ENCODE measurements around the gene PGBD2. TPM values are rescaled to one million over a fixed set of nuclear protein-coding genes. Genes with fewer than 3 reads are reported as not detected.

The PGBD2 gene
- total and polyA plus RNA-seq, 9 of the 15 experiments (the other 6 are each of a cell fraction or from before 2014, with no cell fraction given): 11.9 to 21.8 (median 14.7) TPM

DNA sequence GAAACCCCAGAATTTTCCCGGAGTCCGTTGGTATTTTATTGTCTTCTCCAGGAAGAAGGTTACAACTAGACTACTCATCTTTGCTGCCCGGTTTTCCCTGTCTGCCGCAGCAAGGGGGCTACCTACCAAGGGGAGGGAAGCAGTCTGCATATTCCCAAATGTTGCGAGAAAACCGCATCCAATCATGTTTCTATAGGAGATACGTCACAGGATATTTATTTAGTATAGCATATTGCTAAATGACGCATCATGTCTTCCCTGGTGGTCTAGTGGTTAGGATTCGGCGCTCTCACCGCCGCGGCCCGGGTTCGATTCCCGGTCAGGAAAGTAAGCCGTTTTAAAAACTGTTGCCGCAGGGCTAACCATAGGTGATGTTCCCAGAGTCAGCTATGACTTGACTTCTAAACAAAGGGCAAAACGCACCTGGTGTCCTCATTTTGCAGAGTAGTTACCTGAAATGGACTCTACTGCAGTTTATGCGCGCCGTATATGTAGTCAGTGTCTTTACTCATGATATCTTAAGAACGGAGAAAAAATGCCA lies 32.0 kb upstream of the PGBD2 start (continued):
- TF ChIP-seq POLR2AphosphoS5 (IDR thresholded peaks at IDR 0.05; ENCODE audit: control insufficient read depth, insufficient read depth, low read depth, low read length): no peak
- TF ChIP-seq GATAD2B (IDR thresholded peaks at IDR 0.05; ENCODE audit: borderline replicate concordance): peak; percentile 83
- TF ChIP-seq MTF1 (CRISPR knock-in tag; IDR thresholded peaks at IDR 0.05; ENCODE audit: borderline replicate concordance): no peak
- no peak for TF ChIP-seq DDX20 (tag; IDR thresholded peaks at IDR 0.05; ENCODE audit: low read depth)
- TF ChIP-seq FOXK2 (conservative IDR thresholded peaks at IDR 0.05 in 1 of 2, IDR thresholded peaks at IDR 0.05 in 1 of 2; ENCODE audit: low read depth in 2 of 2): peak; percentile 47 to 86
- no peak for TF ChIP-seq MBD1 (CRISPR knock-in tag; IDR thresholded peaks at IDR 0.05)
- TF ChIP-seq CBFA2T3 (IDR thresholded peaks at IDR 0.05): peak; percentile 17; the same call in 1 of the 2 replicates
- no peak for TF ChIP-seq NEUROD1 (IDR thresholded peaks at IDR 0.05; ENCODE audit: borderline replicate concordance, low read depth, low read length, partially characterized antibody)
- TF ChIP-seq ZSCAN32 (CRISPR knock-in tag; IDR thresholded peaks at IDR 0.05): no peak
- no peak for TF ChIP-seq ESRRB (CRISPR knock-in tag; IDR thresholded peaks at IDR 0.05; ENCODE audit: borderline replicate concordance)
- TF ChIP-seq LARP7 (IDR thresholded peaks at IDR 0.05): no peak
- TF ChIP-seq MAX (CRISPR knock-in tag; IDR thresholded peaks at IDR 0.05): no peak
- no peak for TF ChIP-seq ZZZ3 (IDR thresholded peaks at IDR 0.05)
- peak; percentile 5; the same call in 1 of the 2 replicates for TF ChIP-seq EP400 (IDR thresholded peaks at IDR 0.05)
- peak; percentile 84 for TF ChIP-seq JUND (IDR thresholded peaks at IDR 0.05; ENCODE audit: borderline replicate concordance, low read depth, low read length)
- TF ChIP-seq JUND (tag; IDR thresholded peaks at IDR 0.05; ENCODE audit: borderline replicate concordance, low read depth, low read length): no peak; the same call in 1 of the 3 replicates
- 0 out of 2 replicates have a peak, but pooled peaks have one; percentile 9 for TF ChIP-seq RFX7 (CRISPR knock-in tag; IDR thresholded peaks at IDR 0.05)
- TF ChIP-seq BRCA1 (IDR thresholded peaks at IDR 0.05): no peak
- no peak for TF ChIP-seq BRCA1 (CRISPR knock-in tag; IDR thresholded peaks at IDR 0.05)
- no peak for TF ChIP-seq XRCC4 (IDR thresholded peaks at IDR 0.05; ENCODE audit: extremely low read depth, insufficient read depth, insufficient read length)
- TF ChIP-seq MXI1 (IDR thresholded peaks at IDR 0.05; ENCODE audit: low read depth, low read length): no peak
- TF ChIP-seq E2F3 (CRISPR knock-in tag; IDR thresholded peaks at IDR 0.05): no peak
- TF ChIP-seq, protein P1, sequence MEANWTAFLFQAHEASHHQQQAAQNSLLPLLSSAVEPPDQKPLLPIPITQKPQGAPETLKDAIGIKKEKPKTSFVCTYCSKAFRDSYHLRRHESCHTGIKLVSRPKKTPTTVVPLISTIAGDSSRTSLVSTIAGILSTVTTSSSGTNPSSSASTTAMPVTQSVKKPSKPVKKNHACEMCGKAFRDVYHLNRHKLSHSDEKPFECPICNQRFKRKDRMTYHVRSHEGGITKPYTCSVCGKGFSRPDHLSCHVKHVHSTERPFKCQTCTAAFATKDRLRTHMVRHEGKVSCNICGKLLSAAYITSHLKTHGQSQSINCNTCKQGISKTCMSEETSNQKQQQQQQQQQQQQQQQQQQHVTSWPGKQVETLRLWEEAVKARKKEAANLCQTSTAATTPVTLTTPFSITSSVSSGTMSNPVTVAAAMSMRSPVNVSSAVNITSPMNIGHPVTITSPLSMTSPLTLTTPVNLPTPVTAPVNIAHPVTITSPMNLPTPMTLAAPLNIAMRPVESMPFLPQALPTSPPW (CRISPR knock-in tag; IDR thresholded peaks at IDR 0.05): peak; percentile 34; the same call in 1 of the 2 replicates
- no peak; the same call in 1 of the 2 replicates for TF ChIP-seq STAT6 (CRISPR knock-in tag; IDR thresholded peaks at IDR 0.05)
